ENCODE measurements around the gene UPK3BL2.
"Not testable (repeated sequence)": the region's sequence is repeated elsewhere in the genome, so short reads cannot be mapped to it uniquely, and the experiment has no call there.

- TF ChIP-seq POLR2A, CTCF (IDR thresholded peaks at IDR 0.05): not testable (repeated sequence)
Measured at GRCh38 chr7:102540604-102541003, 2.9 kb downstream of the UPK3BL2 start.

Measured in right lobe of liver (tissue), 4 donors.